H1 (cell line): ENCODE measurements around the gene RPP14. TPM values are rescaled to one million over a fixed set of nuclear protein-coding genes. Genes with fewer than 3 reads are reported as not detected.

Experiments used
- CTCF ChIA-PET: fragments of 300-600 bp; sonication (Branson Sonifier 250); formaldehyde crosslinking; loops from one replicate; lab custom pipeline; 2021; ENCODE audit not compliant: partially characterized antibody; lab: Charles Lee
- POLR2A ChIA-PET: fragments of 300-600 bp; sonication (Branson Sonifier 250); formaldehyde crosslinking; loops from one replicate; lab custom pipeline; 2021; ENCODE audit warnings: inconsistent platforms; ENCODE audit not compliant: partially characterized antibody; lab: Charles Lee
- DNase-seq, 2 experiments: peaks; one replicate each; pipeline versions ENCODE4 v3.0.0 to v3.0.0-alpha.2; 2010 to 2022; ENCODE audit warnings: low spot score in 2 of 2, low read depth in 1 of 2, mixed read lengths in 1 of 2
- FAIRE-seq: peaks from 2 replicates; lab custom pipeline; 2011; peaks lifted over from hg19 to GRCh38; lab: Jason Lieb, UNC
- H2AFZ ChIP-seq: 2 replicates; pipeline ENCODE4 v1.8.1; 2012; ENCODE audit warnings: low read length, inconsistent platforms
- H2AK5ac ChIP-seq: 2 replicates; pipeline ENCODE4 v1.6.1; 2013; ENCODE audit warnings: low read depth, low read length
- H2BK120ac ChIP-seq: replicated peaks from 2 replicates; pipeline ENCODE3; 2013; ENCODE audit warnings: low read depth, low read length, inconsistent platforms
- H2BK12ac ChIP-seq: 2 replicates; pipeline ENCODE4 v1.6.1; 2013; ENCODE audit warnings: low read depth, low read length
- H2BK15ac ChIP-seq: 2 replicates; pipeline ENCODE4 v1.6.1; 2013; ENCODE audit warnings: low read length
- H2BK20ac ChIP-seq: 2 replicates; pipeline ENCODE4 v1.6.1; 2013; ENCODE audit warnings: low read length
- H2BK5ac ChIP-seq: 2 replicates; pipeline ENCODE4 v1.6.1; 2013; ENCODE audit warnings: low read depth, low read length
- H3K14ac ChIP-seq: 2 replicates; pipeline ENCODE4 v1.6.1; 2013; ENCODE audit warnings: inconsistent platforms; ENCODE audit not compliant: insufficient read length
- H3K18ac ChIP-seq: 2 replicates; pipeline ENCODE4 v1.6.1; 2013; ENCODE audit warnings: low read length; ENCODE audit errors: extremely low read depth
- H3K23ac ChIP-seq: 2 replicates; pipeline ENCODE4 v1.6.1; 2013; ENCODE audit warnings: inconsistent platforms; ENCODE audit not compliant: insufficient read length
- H3K23me2 ChIP-seq: 2 replicates; pipeline ENCODE4 v1.6.1; 2013; ENCODE audit warnings: low read depth, low read length
- H3K27ac ChIP-seq: 2 replicates; pipeline ENCODE4 v1.6.1; 2011; ENCODE audit warnings: low read depth, low read length, inconsistent platforms
- H3K27me3 ChIP-seq, 4 experiments: replicated peaks in 1 of 4; 1 replicate in 1 of 4; 2 replicates in 3 of 4; pipeline versions ENCODE4 v1.6.1 to v1.8.1; 2011 to 2013; ENCODE audit warnings: low read length in 3 of 4, mild to moderate bottlenecking in 3 of 4, inconsistent platforms in 2 of 4, mixed read lengths in 2 of 4, moderate library complexity in 1 of 4; ENCODE audit not compliant: control insufficient read depth in 3 of 4, insufficient read depth in 3 of 4; ENCODE audit errors: extremely low read depth in 1 of 4
- H3K36me3 ChIP-seq, 4 experiments: 2 replicates each; pipeline versions ENCODE4 v1.6.1 to v1.8.1; 2011 to 2013; ENCODE audit warnings: mild to moderate bottlenecking in 4 of 4, low read length in 3 of 4, moderate library complexity in 2 of 4, control low read depth in 1 of 4, inconsistent platforms in 1 of 4; ENCODE audit not compliant: insufficient read depth in 4 of 4, control insufficient read depth in 2 of 4
- H3K4ac ChIP-seq: replicated peaks from 2 replicates; pipeline ENCODE3; 2013; ENCODE audit warnings: low read length, low read depth, mixed read lengths, inconsistent platforms; ENCODE audit not compliant: insufficient read length
- H3K4me1 ChIP-seq, 4 experiments: replicated peaks in 1 of 4; 1 replicate in 1 of 4; 2 replicates in 3 of 4; pipeline versions ENCODE4 v1.6.1 to v1.8.1; 2011 to 2013; ENCODE audit warnings: low read length in 3 of 4, inconsistent platforms in 2 of 4, mixed read lengths in 1 of 4; ENCODE audit not compliant: insufficient read depth in 4 of 4, control insufficient read depth in 3 of 4
- H3K4me2 ChIP-seq, 2 experiments: 2 replicates each; pipeline versions ENCODE4 v1.6.1 to v1.8.1; 2011 to 2013; ENCODE audit warnings: low read depth in 2 of 2, low read length in 2 of 2, control low read depth in 1 of 2, inconsistent platforms in 1 of 2, mild to moderate bottlenecking in 1 of 2; ENCODE audit not compliant: insufficient read depth in 1 of 2
- H3K4me3 ChIP-seq, 4 experiments: fragments of 200-600, 300-600 bp in 1 of 4; sonication (generic), shearing (Covaris generic), sonication (Bioruptor Twin) in 1 of 4; 2 replicates each; pipeline versions ENCODE4 v1.5.1 to v1.8.1; 2011 to 2016; ENCODE audit warnings: low read length in 4 of 4, low read depth in 3 of 4, control low read depth in 2 of 4, inconsistent platforms in 2 of 4, mild to moderate bottlenecking in 2 of 4, mixed read lengths in 1 of 4, moderate library complexity in 1 of 4; ENCODE audit not compliant: insufficient read depth in 2 of 4; ENCODE audit errors: extremely low read depth in 1 of 4
- H3K56ac ChIP-seq: replicated peaks from 2 replicates; pipeline ENCODE3; 2013; ENCODE audit warnings: low read depth, mild to moderate bottlenecking, mixed read lengths, low read length, inconsistent platforms; ENCODE audit not compliant: insufficient read length
- H3K79me1 ChIP-seq: 2 replicates; pipeline ENCODE4 v1.6.1; 2013; ENCODE audit warnings: low read depth, low read length, control low read depth
- H3K79me2 ChIP-seq, 2 experiments: 2 replicates each; pipeline versions ENCODE4 v1.6.1 to v1.8.1; 2012 to 2013; ENCODE audit warnings: low read length in 2 of 2, mild to moderate bottlenecking in 2 of 2, inconsistent platforms in 1 of 2; ENCODE audit not compliant: insufficient read depth in 2 of 2, control insufficient read depth in 1 of 2
- H3K9ac ChIP-seq, 4 experiments: replicated peaks in 1 of 4; 1 replicate in 1 of 4; 2 replicates in 3 of 4; pipeline versions ENCODE4 v1.6.1 to v1.8.1; 2011 to 2013; ENCODE audit warnings: low read depth in 3 of 4, low read length in 3 of 4, control low read depth in 2 of 4, mild to moderate bottlenecking in 2 of 4, moderate library complexity in 2 of 4, inconsistent platforms in 1 of 4; ENCODE audit errors: extremely low read depth in 1 of 4
- H3K9me3 ChIP-seq, 2 experiments: 2 replicates each; pipeline versions ENCODE4 v1.6.1 to v1.8.1; 2012 to 2013; ENCODE audit warnings: mild to moderate bottlenecking in 2 of 2, moderate library complexity in 2 of 2, control low read depth in 1 of 2, inconsistent platforms in 1 of 2, low read depth in 1 of 2, low read length in 1 of 2, mixed read lengths in 1 of 2; ENCODE audit not compliant: insufficient read depth in 2 of 2
- H4K20me1 ChIP-seq, 2 experiments: replicated peaks in 1 of 2; 2 replicates each; pipeline versions ENCODE3 to v1.8.1; 2011 to 2013; ENCODE audit warnings: inconsistent platforms in 2 of 2, low read length in 2 of 2, mild to moderate bottlenecking in 1 of 2; ENCODE audit not compliant: insufficient read depth in 2 of 2, control insufficient read depth in 1 of 2
- H4K5ac ChIP-seq: 2 replicates; pipeline ENCODE4 v1.6.1; 2013; ENCODE audit warnings: low read length, low read depth, mixed read lengths, inconsistent platforms; ENCODE audit not compliant: insufficient read length
- H4K8ac ChIP-seq: 2 replicates; pipeline ENCODE4 v1.8.0; 2013; ENCODE audit warnings: mild to moderate bottlenecking, moderate library complexity, low read length, inconsistent platforms; ENCODE audit not compliant: insufficient read depth; ENCODE audit errors: extremely low read depth
- H4K91ac ChIP-seq: replicated peaks from 2 replicates; pipeline ENCODE3; 2013; ENCODE audit warnings: low read length, mixed read lengths, inconsistent platforms; ENCODE audit not compliant: insufficient read length
- BCL11A ChIP-seq, 2 experiments: IDR thresholded peaks; one replicate each; pipeline ENCODE4 v1.6.1; 2011; ENCODE audit warnings: low read depth in 2 of 2, low read length in 2 of 2, mild to moderate bottlenecking in 2 of 2
- CHD1 ChIP-seq: IDR thresholded peaks from 2 replicates; pipeline ENCODE4 v1.6.1; 2012; ENCODE audit warnings: low read depth, low read length, improper control_type of control experiment
- CREB1 ChIP-seq: IDR thresholded peaks from 2 replicates; pipeline ENCODE4 v1.6.1; 2012; ENCODE audit warnings: inconsistent platforms
- GABPA ChIP-seq: IDR thresholded peaks from 2 replicates; pipeline ENCODE4 v1.6.1; 2011; ENCODE audit warnings: mild to moderate bottlenecking, low read length, moderate library complexity, borderline replicate concordance; ENCODE audit not compliant: insufficient read depth
- KDM4A ChIP-seq: IDR thresholded peaks from one replicate; pipeline ENCODE4 v1.7.1; 2012; ENCODE audit warnings: low read depth, mild to moderate bottlenecking, moderate library complexity, low read length, inconsistent platforms; ENCODE audit not compliant: severe bottlenecking
- SIX5 ChIP-seq: IDR thresholded peaks from 2 replicates; pipeline ENCODE4 v1.6.1; 2011; ENCODE audit warnings: mild to moderate bottlenecking, low read depth, low read length
- SP4 ChIP-seq: IDR thresholded peaks from 2 replicates; pipeline ENCODE4 v1.6.1; 2012; ENCODE audit warnings: low read length, inconsistent platforms
- TAF7 ChIP-seq: optimal IDR thresholded peaks from 2 replicates; pipeline ENCODE3; 2011; ENCODE audit warnings: low read depth, mild to moderate bottlenecking, inconsistent platforms, low read length, moderate library complexity, borderline replicate concordance
- YY1 ChIP-seq: IDR thresholded peaks from 2 replicates; pipeline ENCODE4 v1.6.1; 2011; ENCODE audit warnings: low read depth, mild to moderate bottlenecking, low read length
- WGBS, 2 experiments: shearing (Covaris generic) in 1 of 2; methylation state at CpG; one replicate each; pipeline versions ENCODE4 v1.1.6 to v1.1.7; 2013 to 2015; ENCODE audit warnings: low lambda C conversion rate in 2 of 2, mixed read lengths in 2 of 2, inconsistent platforms in 1 of 2, low coverage in 1 of 2, missing lambda C conversion rate in 1 of 2; ENCODE audit not compliant: insufficient replicate concordance in 2 of 2, insufficient coverage in 1 of 2, insufficient read length in 1 of 2; ENCODE audit errors: extremely low coverage in 1 of 2, missing lambda C conversion rate in 1 of 2; 5-methylcytosine and 5-hydroxymethylcytosine counted together
- polyA plus RNA-seq, 7 experiments: library from polyadenylated mRNA; depleted of rRNA in 3 of 7; stranded (reverse) in 5 of 7; unstranded in 2 of 7; fragments of >200 nt in 5 of 7; fragments of 200-250 nt in 2 of 7; gene quantifications; 1 replicate in 5 of 7; 2 replicates in 1 of 7; 4 replicates in 1 of 7; pipeline versions ENCODE4 v1.2.1 to v1.2.3, GENCODE V29; 2011 to 2013; ENCODE audit warnings: missing spikeins in 2 of 7, mixed read lengths in 2 of 7
- total RNA-seq: library from RNA; stranded (reverse); fragmentation: NEBNext Ultra II Directional; extraction: Animal tissue kit (Norgen Biotek cat#: 25700); gene quantifications from 2 replicates; pipeline ENCODE4 v1.2.1, GENCODE V29; 2021
- TF ChIP-seq, protein P1 (sequence below): IDR thresholded peaks from 2 replicates; pipeline ENCODE4 v1.6.1; 2012; ENCODE audit warnings: inconsistent platforms
- TF ChIP-seq, protein P2 (sequence below), 3 experiments: IDR thresholded peaks; 1 replicate in 2 of 3; 2 replicates in 1 of 3; pipeline versions ENCODE4 v1.5.1 to v1.6.1; 2011; ENCODE audit warnings: low read length in 3 of 3, mild to moderate bottlenecking in 3 of 3, inconsistent platforms in 2 of 3, low read depth in 1 of 3, moderate library complexity in 1 of 3; ENCODE audit not compliant: insufficient read depth in 1 of 3; ENCODE audit errors: control extremely low read depth in 1 of 3

RPP14 gene
- total and polyA plus RNA-seq, 2 of the 8 experiments (the other 6 are each of a cell fraction or from before 2014, with no cell fraction given), result 11.7 to 23.4 TPM

- no peak overlapping the region for H3K4me3 ChIP-seq
- no peaks in the 10 kb centered on the region for H3K27me3 ChIP-seq
- no peak for DNase-seq
- H3K9me3 ChIP-seq, result no peaks in the 10 kb centered on the region
- no peaks in the 10 kb centered on the region for H3K36me3 ChIP-seq
- 90% methylated on average over 10 of the region's 10 CpGs; no CpG with 5 or more reads in 1 of the 2 experiments for WGBS, 2 experiments
- H3K79me2 ChIP-seq, result no peaks in the 10 kb centered on the region
- H2BK120ac ChIP-seq, result no peak overlapping the region
- no peak for FAIRE-seq
- no peak overlapping the region for H2BK5ac ChIP-seq
- no peak overlapping the region for H3K4ac ChIP-seq
- H3K23ac ChIP-seq, result no peak overlapping the region
- no peak overlapping the region for H2BK15ac ChIP-seq
- no peak overlapping the region for H3K18ac ChIP-seq
- no peak overlapping the region for H3K4me2 ChIP-seq
- no peaks in the 10 kb centered on the region for H4K20me1 ChIP-seq
- no peak overlapping the region for H3K56ac ChIP-seq
- H2AK5ac ChIP-seq, result no peak overlapping the region
- no peak overlapping the region for H2AFZ ChIP-seq
- no peak overlapping the region for H3K14ac ChIP-seq
- H3K79me1 ChIP-seq, result no peaks in the 10 kb centered on the region; the same call in 1 of the 2 replicates
- peaks cover 2% of the 10 kb centered on the region; the same call in 1 of the 2 replicates for H3K23me2 ChIP-seq
- CTCF ChIA-PET, result interaction anchor here (0.9 to 1.7 kb wide), 3 partner anchors 18 to 71 kb away, joined by 3 to 6 read pairs (median 3); no protein-coding TSS in a partner anchor
- H2BK20ac ChIP-seq, result no peak overlapping the region
- H4K5ac ChIP-seq, result no peak overlapping the region
- H4K8ac ChIP-seq, result no peak overlapping the region
- H3K9ac ChIP-seq, result no peak overlapping the region
- no peak overlapping the region for H2BK12ac ChIP-seq
- no peak overlapping the region for H4K91ac ChIP-seq
- H3K27ac ChIP-seq, result no peak overlapping the region
- POLR2A ChIA-PET, result interaction anchor here (1.5 kb wide), 1 partner anchor 49 kb away, joined by 3 read pairs; no protein-coding TSS in a partner anchor
- H3K4me1 ChIP-seq, result no peaks in the 10 kb centered on the region
- TF ChIP-seq GABPA (no peak), TAF7 (no peak), YY1 (no peak), BCL11A (IDR thresholded peaks at IDR 0.05; ENCODE audit: low read depth in 2 of 2, low read length in 2 of 2) (no peak), KDM4A (no peak), SIX5 (no peak), CHD1 (no peak), CREB1 (no peak), SP4 (no peak)
- TF ChIP-seq, protein P1, sequence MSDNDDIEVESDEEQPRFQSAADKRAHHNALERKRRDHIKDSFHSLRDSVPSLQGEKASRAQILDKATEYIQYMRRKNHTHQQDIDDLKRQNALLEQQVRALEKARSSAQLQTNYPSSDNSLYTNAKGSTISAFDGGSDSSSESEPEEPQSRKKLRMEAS, result no peak
- TF ChIP-seq, protein P2, sequence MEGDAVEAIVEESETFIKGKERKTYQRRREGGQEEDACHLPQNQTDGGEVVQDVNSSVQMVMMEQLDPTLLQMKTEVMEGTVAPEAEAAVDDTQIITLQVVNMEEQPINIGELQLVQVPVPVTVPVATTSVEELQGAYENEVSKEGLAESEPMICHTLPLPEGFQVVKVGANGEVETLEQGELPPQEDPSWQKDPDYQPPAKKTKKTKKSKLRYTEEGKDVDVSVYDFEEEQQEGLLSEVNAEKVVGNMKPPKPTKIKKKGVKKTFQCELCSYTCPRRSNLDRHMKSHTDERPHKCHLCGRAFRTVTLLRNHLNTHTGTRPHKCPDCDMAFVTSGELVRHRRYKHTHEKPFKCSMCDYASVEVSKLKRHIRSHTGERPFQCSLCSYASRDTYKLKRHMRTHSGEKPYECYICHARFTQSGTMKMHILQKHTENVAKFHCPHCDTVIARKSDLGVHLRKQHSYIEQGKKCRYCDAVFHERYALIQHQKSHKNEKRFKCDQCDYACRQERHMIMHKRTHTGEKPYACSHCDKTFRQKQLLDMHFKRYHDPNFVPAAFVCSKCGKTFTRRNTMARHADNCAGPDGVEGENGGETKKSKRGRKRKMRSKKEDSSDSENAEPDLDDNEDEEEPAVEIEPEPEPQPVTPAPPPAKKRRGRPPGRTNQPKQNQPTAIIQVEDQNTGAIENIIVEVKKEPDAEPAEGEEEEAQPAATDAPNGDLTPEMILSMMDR (IDR thresholded peaks at IDR 0.05; ENCODE audit: control extremely low read depth in 1 of 3, insufficient read depth in 1 of 3, low read depth in 1 of 3, low read length in 3 of 3), result no peak
Measured at GRCh38 chr3:58258392-58259055, 47.5 kb upstream of the RPP14 start.
